Stimulated activated naive CD8-positive, alpha-beta T cell treated with anti-CD3 and anti-CD28 coated beads, Interleukin-15, amount 100 ng/mL, for 72 hours (primary cell): ENCODE data around the gene OPCML.

Experiments used
- ATAC-seq: fragments of 150-1000 bp; cut with Tn5 transposase; 2 replicates; pipeline ENCODE4 v1.10.0; 2021; ENCODE audit warnings: mild to moderate bottlenecking, moderate library complexity
- DNase-seq, 2 donors: peaks; one replicate each; pipeline ENCODE4 v3.0.0; 2021 to 2022
- H3K27ac Mint-ChIP-seq, 2 donors: one replicate each; pipeline ENCODE4 v1.8.0; 2022; ENCODE audit warnings: mild to moderate bottlenecking in 2 of 2, mixed read lengths in 2 of 2, moderate library complexity in 2 of 2
- H3K27me3 Mint-ChIP-seq: one replicate; pipeline ENCODE4 v1.8.0; 2022; ENCODE audit warnings: mixed read lengths
- H3K4me1 Mint-ChIP-seq: one replicate; pipeline ENCODE4 v1.8.0; 2022; ENCODE audit warnings: mild to moderate bottlenecking, mixed read lengths
- H3K4me3 Mint-ChIP-seq, 2 donors: one replicate each; pipeline ENCODE4 v1.8.0; 2022; ENCODE audit warnings: mild to moderate bottlenecking in 2 of 2, mixed read lengths in 2 of 2, moderate library complexity in 1 of 2
- H3K9me3 Mint-ChIP-seq, 2 donors: one replicate each; pipeline ENCODE4 v1.8.0; 2022; ENCODE audit warnings: mixed read lengths in 2 of 2

OPCML gene

DNA sequence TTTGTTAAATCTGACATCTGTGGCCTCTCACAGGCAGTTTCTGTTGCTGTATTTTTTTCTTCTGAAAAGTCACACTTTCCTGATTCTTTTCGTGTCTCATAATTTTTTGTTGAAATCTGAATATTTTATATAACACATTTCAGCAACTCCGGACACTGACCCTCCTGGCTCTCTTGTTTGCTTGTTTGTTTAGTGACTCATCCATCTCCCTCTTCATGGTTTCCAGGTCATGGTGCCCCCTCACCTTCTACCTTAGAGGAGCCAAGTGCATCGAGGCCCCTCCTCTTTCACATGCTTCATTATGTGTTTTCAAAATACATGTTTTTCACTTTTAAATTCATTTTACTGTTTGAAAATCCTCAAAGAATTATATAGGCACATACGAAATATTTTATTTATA, 562.4 kb downstream of the OPCML start:
- Mint-ChIP-seq H3K27ac (no peak overlapping the region), H3K4me3 (no peak overlapping the region), H3K4me1 (no peaks in the 10 kb centered on the region), H3K9me3 (no peaks in the 10 kb centered on the region), H3K27me3 (peaks cover 9% of the 10 kb centered on the region)
- no peak for ATAC-seq
- DNase-seq: no peak

DNA sequence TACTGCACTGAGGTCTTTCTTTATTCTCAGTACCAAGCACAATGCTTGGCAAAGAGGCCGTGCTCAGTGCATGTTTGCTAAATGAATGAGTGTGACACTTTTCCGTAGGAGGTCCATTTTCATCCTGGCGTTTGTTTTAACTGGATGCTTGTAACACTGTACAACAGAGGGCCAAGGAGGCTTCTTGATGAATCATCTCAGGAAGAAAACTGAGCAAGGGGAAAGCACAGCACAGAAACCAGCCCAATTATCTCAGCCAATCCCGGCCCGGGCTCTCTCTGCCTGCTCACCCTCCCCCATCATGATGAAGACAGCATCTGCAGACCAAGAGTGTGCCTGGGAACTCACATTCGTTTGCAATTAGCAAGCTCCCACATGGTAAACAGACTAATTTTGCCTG, 570.3 kb downstream of the OPCML start:
- H3K4me3 Mint-ChIP-seq: no peak overlapping the region
- H3K4me1 Mint-ChIP-seq: no peaks in the 10 kb centered on the region
- DNase-seq (no peak), ATAC-seq (no peak)
- H3K27me3 Mint-ChIP-seq: no peaks in the 10 kb centered on the region
- peaks cover 7% of the 10 kb centered on the region in 2 donors for H3K9me3 Mint-ChIP-seq
- H3K27ac Mint-ChIP-seq: no peak overlapping the region

DNA sequence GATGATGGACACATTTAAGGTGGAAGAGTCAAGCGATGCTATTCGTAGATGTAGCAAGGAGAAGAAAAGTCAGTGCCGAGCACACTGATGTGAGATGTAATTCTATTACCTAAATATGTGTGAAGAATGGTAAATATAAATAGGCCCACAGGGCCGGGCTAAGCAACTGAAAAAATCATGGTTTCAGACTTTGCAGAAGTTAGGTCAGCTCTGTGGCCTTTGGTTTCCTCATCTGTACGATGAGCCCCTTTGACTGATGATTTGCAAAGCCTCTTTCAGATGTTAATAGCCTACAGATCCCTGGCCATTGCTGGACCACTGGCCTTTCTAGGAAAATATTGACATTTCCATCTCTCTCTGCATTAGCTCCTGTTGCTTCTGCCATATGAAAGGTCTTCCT, 570.8 kb downstream of the OPCML start:
- Mint-ChIP-seq H3K27ac (no peak overlapping the region), H3K4me1 (no peaks in the 10 kb centered on the region), H3K4me3 (no peak overlapping the region), H3K9me3 (peaks cover 7% of the 10 kb centered on the region in 2 donors), H3K27me3 (no peaks in the 10 kb centered on the region)
- DNase-seq (no peak), ATAC-seq (no peak)

DNA sequence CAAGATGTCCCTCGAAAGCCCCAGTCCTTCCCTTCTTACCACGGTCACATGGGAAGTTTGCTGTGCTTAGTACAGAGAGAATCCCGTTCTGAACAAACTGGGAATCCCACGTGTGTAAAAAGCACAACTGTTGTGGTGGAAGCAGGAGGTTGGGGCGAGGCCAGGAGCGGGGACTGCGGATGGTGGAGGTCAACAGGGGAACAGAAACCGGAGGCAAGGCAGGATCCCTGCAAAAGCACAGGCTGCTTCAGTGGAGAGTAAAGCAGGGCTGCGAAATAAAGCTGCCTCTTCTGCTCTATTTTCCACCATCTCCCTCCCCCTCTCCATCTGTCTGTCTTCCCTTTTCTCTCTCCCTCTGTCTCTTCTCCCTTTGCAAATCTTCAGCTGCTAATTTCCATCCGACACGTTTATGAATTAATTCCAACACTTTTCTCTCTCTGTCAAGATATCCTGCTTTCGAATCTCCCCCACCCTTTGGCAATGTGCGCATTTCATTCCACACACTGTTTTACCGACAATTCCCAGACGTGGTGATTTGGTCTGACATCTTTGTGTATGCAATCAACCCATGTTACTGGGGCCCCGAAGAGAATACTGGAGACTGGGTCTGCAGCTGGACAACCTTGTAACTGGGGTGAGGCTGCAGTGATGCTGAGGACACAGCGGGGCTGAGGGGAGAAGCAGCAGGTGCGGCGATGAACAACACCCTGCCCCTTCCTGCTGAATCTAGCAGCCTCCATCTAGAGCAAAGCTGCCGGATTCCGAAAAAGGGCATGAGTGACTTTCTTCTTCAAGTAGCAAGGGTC, 571.8 kb downstream of the OPCML start:
- Mint-ChIP-seq H3K4me1 (no peaks in the 10 kb centered on the region), H3K9me3 (peaks cover 7% of the 10 kb centered on the region in 2 donors), H3K27me3 (no peaks in the 10 kb centered on the region), H3K4me3 (no peak overlapping the region), H3K27ac (no peak overlapping the region)
- ATAC-seq (no peak), DNase-seq (no peak)

DNA sequence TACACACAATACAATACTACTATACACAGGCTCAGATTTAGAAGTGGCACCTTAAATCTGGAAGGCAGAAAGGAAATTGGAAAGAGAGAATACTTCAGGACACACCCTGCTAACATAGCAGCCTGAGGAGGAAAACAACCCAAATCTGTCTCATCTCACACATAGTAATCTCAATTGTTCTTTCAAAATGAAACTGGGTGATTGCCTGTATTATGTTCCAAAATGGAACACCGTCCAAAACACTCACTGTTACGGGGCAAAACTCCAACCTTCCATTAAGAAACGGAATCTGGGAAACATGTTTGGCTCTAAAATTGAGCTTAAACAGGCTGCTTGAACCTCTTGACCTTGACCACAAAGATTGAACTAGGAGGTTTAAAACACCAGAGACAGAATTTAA, 572.6 kb downstream of the OPCML start:
- DNase-seq (no peak), ATAC-seq (no peak)
- no peaks in the 10 kb centered on the region for H3K4me1 Mint-ChIP-seq
- H3K27me3 Mint-ChIP-seq: no peaks in the 10 kb centered on the region
- H3K27ac Mint-ChIP-seq: no peak overlapping the region
- peaks cover 7 to 8% of the 10 kb centered on the region in 2 donors for H3K9me3 Mint-ChIP-seq
- no peak overlapping the region for H3K4me3 Mint-ChIP-seq

DNA sequence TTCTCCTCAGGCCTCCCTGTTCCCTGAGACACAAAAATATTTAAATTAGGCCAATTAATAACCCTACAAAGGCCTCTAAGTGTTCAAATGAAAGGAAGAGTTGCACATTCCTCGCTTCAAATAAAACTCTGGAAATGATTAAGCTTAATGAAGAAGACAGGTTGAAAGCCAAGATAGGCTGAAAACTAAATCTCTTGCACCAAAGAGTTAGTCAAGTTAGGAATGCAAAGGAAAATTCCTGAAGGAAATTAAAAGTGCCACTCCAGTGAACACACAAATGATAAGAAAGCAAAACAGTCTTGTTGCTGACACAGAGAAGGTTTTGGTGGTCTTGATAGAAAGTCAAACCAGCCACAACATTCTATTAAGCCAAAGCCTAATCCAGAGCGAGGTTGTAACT, 574.4 kb downstream of the OPCML start:
- ATAC-seq (no peak), DNase-seq (no peak)
- Mint-ChIP-seq H3K27ac (no peak overlapping the region), H3K4me3 (no peak overlapping the region), H3K9me3 (peaks cover 4 to 12% of the 10 kb centered on the region in 2 donors), H3K27me3 (no peaks in the 10 kb centered on the region), H3K4me1 (no peaks in the 10 kb centered on the region)

DNA sequence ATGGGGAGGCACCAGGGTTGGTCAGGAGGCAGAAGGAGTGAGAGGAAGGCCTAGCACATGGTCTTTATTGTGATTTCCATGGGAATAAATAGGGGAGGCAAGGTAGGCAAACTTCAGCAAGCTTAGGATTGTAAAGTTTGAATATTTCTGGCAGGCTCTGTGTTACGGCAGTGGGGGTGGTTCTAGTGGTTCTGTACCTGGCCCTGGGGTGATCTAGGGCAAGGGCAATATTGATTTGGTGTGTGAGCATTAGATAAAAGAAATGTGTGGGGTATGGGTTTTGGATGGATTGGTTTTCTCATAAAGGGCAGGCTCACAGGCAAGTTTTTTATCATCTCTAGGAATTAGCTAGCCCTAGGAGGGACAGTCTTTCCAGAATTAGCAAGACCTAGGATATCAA, 584.0 kb downstream of the OPCML start:
- ATAC-seq (no peak), DNase-seq (no peak)
- Mint-ChIP-seq H3K4me3 (no peak overlapping the region), H3K27me3 (peaks cover 26% of the 10 kb centered on the region), H3K9me3 (peaks cover 0 to 16% of the 10 kb centered on the region in 2 donors), H3K4me1 (no peaks in the 10 kb centered on the region), H3K27ac (no peak overlapping the region)

DNA sequence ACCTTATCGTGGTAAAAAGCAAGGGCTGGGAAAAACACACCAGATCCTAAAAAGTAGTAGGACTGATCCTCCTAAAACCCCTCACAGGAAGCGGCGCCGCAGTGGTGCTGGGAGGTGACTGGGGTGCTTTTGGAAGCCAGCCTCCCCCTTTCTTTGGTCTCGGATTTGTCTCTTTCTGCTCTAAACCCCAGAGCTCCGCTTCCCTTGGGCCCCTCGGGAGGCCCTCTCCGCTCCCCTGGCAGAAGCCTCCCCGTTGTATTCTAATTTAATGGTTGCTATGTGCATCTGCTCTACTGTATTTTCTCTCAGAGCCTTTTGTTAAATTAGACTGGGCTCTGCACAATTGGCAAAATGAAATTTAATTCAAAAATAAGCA, 587.7 kb downstream of the OPCML start:
- ATAC-seq (no peak), DNase-seq (no peak)
- Mint-ChIP-seq H3K27me3 (peaks cover 39% of the 10 kb centered on the region), H3K4me1 (no peaks in the 10 kb centered on the region), H3K9me3 (no peaks in the 10 kb centered on the region), H3K4me3 (peak overlapping the region in 1 of 2 donors; percentile 12), H3K27ac (no peak overlapping the region)

DNA sequence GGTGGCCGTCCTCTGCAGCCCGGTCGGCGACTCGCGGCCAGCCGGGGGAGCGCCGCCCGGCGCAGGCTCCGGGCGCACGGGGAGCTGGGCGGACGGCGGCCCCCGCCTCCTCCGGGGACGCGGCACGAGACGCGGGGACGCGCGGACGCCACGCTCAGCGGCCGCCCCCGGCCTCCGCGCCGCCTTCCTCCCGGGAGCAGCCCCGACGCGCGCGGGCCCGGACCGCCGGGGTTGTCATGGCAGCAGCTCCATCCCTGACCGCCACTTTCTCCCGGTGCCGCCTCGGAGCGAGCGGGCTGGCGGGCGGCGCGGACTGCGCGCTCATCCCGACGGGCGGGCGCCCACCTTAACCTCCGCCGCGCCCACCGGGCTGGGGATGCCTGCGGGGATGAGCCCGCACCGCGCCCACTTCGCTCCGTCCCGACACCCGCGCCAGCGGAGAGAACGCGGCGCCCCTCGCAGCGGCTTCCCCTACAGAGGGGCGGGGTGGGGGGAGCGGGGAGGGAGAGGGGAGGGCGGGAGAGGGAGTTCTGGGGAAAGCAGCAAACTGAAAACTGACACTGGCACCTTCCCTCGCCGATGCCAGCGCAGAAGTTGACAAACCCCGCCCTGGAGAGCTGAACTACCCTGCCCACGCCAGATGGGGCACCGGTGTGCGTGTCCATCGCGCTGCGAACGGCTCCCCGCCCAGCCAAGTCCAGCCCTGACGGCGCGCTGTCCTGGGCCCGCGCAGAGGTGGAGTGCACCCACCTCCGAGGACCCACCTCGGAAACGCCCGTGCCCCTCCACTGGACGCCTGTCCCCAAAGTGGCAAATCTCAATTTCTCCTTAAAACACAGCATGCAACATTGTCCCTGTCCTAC, 588.4 kb downstream of the OPCML start:
- peak overlapping the region; percentile 12 to 53 for H3K4me3 Mint-ChIP-seq
- H3K4me1 Mint-ChIP-seq: no peaks in the 10 kb centered on the region
- H3K27ac Mint-ChIP-seq: no peak overlapping the region
- H3K27me3 Mint-ChIP-seq: peaks cover 39% of the 10 kb centered on the region
- no peaks in the 10 kb centered on the region for H3K9me3 Mint-ChIP-seq
- peak; percentile 16 for ATAC-seq
- no peak for DNase-seq

DNA sequence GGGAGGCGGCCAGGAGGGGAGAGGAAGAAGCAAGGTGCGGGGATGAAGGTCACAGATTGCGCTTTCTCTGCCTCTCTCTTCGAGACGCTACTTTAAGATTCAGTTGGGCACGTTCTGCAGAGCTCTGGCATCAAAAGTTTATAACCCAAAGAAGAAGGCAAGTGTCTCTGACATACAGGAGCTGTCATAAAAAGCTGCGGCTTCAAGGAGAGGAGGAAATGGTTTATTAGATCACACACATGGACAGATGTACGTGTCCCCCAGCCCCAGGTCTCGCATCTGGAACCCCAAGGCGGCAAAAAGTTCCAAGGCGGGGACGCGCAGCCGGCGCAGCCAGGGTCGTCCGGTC, 589.0 kb downstream of the OPCML start:
- H3K27ac Mint-ChIP-seq: no peak overlapping the region
- no peak for DNase-seq
- ATAC-seq: no peak
- H3K4me3 Mint-ChIP-seq: peak overlapping the region; percentile 47 to 63
- H3K4me1 Mint-ChIP-seq: no peaks in the 10 kb centered on the region
- no peaks in the 10 kb centered on the region for H3K9me3 Mint-ChIP-seq
- H3K27me3 Mint-ChIP-seq: peaks cover 39% of the 10 kb centered on the region

DNA sequence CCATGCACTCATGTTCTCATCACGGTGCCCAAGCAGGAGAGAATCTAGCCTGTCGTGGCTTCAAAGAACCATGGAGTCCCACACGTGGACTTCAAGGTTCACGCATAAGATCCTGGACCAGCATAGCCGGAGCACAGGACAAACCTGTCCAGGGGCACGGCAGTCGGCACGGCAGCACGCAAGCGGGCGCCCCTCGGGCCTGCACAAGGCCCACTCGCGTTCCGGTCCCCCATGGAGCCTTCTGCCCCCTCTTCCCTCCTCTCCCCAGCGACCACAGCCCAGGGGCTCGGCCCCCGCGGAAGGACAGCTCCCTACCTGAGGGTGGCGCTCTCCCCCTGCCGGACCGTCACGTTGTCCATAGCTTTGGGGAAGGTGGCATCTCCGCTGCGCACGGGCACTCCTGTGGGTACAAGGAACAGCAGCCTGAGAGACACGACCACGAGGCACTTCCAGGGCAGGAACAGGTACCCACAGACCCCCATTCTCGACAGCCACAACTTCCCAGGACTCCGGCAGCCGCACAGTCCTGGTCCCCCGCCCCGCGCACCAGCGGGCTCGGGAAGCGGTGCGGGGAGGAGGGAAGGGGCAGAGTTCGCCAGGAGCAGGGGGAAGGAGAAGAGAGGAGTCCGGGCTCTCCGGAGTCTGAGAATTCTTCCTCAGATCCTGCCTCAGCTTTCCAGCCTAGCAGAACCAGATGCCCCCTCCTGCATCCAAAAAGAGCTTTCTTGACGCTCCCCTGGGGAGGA, 589.5 kb downstream of the OPCML start:
- H3K4me3 Mint-ChIP-seq: peak overlapping the region; percentile 47 to 63
- H3K9me3 Mint-ChIP-seq: no peaks in the 10 kb centered on the region
- H3K27me3 Mint-ChIP-seq: peaks cover 39% of the 10 kb centered on the region
- H3K4me1 Mint-ChIP-seq: no peaks in the 10 kb centered on the region
- ATAC-seq (no peak), DNase-seq (no peak)
- peak overlapping the region in 1 of 2 donors; percentile 15 for H3K27ac Mint-ChIP-seq

DNA sequence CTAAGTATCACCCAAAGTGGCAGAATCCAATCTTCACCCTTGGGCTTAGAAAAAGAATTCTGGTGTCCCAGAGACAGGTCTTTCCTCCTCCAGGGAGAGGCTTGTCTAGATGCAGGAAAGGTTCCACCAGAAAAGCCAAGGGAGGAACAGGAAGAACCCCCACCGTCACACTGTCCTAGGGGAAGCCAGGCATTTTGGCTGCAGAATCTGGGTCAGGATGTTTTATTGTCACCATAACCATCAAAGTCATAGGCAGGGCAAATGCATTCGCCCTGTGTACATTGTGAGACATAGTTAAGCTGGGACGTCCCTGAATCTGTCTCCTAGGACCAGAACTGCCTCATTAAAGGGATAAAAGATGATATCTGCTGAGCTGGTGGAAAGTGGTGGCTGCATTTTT, 590.5 kb downstream of the OPCML start:
- no peaks in the 10 kb centered on the region for H3K9me3 Mint-ChIP-seq
- no peak overlapping the region for H3K27ac Mint-ChIP-seq
- no peak overlapping the region for H3K4me3 Mint-ChIP-seq
- H3K27me3 Mint-ChIP-seq: peaks cover 33% of the 10 kb centered on the region
- DNase-seq (no peak), ATAC-seq (no peak)
- no peaks in the 10 kb centered on the region for H3K4me1 Mint-ChIP-seq

DNA sequence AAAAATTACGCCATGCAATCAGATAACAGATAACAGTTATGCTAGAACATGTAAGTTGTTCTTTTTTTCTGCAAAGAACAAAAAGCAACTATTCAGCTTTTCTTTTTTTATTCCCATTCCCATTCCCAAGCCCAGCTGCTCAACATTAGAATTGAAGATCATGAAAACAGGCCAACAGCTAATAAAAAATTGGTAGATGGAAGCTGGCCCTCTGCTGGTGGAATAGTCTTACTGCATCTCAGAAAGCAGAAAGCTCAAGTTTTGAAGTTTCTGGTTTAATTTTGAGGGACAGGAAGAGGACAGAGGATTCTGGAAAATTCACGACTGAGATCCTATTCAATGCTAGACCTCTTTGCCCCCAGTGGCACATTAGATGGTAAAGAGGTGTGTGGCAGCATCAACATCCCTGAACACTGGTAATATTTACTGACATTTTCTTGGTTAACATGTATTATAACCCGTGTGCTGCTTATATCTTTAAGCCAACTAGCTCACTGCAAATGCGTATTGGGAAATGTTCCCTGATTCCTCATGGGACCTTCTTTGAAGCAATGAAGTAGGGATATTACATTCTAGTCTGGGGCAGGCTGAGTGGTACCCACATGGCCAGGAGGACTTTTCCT, 591.2 kb downstream of the OPCML start:
- no peaks in the 10 kb centered on the region for H3K9me3 Mint-ChIP-seq
- H3K27ac Mint-ChIP-seq: no peak overlapping the region
- no peaks in the 10 kb centered on the region for H3K4me1 Mint-ChIP-seq
- DNase-seq: peak in 1 of 2 donors; percentile 5
- peaks cover 31% of the 10 kb centered on the region for H3K27me3 Mint-ChIP-seq
- H3K4me3 Mint-ChIP-seq: no peak overlapping the region
- no peak for ATAC-seq

DNA sequence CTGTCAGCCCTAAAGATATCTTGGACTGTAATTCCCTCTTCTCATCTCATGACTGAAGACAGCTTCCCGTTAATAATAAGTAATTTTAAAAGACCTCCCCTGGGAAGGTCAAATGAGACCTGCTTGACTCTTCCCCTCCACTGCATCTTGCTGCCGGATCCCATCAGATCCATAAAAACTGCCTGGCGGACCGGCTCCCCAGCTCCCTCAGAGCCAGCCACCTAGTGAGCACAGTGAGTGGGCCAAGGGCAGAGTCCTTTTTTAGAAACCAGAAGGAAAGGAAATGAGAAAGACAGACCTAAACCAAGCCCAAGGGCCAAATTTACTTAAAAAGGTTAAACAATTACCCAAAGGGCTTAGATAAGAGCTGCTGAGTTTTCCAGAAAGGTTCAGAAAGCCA, 595.3 kb downstream of the OPCML start:
- no peak overlapping the region for H3K4me3 Mint-ChIP-seq
- H3K4me1 Mint-ChIP-seq: no peaks in the 10 kb centered on the region
- H3K27ac Mint-ChIP-seq: no peak overlapping the region
- no peak for DNase-seq
- H3K27me3 Mint-ChIP-seq: peaks cover under 1% of the 10 kb centered on the region
- H3K9me3 Mint-ChIP-seq: no peaks in the 10 kb centered on the region
- ATAC-seq: no peak

DNA sequence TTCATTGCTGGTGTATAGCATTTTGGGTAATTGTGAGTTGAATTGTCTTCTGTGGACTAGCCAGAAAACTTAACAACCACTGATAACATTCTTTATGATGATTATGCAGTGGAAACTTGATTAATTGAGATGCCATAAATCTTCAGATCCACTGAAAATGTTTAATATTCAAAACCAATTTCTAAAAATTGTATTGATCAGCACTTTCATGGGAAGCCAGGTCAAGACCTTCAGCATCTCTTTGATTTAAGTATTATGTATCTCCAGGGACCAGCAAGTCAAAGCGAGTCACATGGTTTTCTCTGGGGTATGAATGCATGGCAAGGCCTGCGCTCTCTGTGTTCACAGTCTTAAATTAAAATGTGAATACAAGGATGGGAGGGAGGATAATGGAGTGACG, 596.9 kb downstream of the OPCML start:
- no peaks in the 10 kb centered on the region for H3K9me3 Mint-ChIP-seq
- no peak overlapping the region for H3K27ac Mint-ChIP-seq
- DNase-seq (no peak), ATAC-seq (no peak)
- no peak overlapping the region for H3K4me3 Mint-ChIP-seq
- no peaks in the 10 kb centered on the region for H3K27me3 Mint-ChIP-seq
- H3K4me1 Mint-ChIP-seq: no peaks in the 10 kb centered on the region
